Stimulated activated CD4-positive, alpha-beta T cell treated with anti-CD3 and anti-CD28 coated beads, Interleukin-12 subunit alpha, Interleukin-12 subunit beta, amount 100 ng/mL, for 24 hours (primary cell): ENCODE data around the gene ANGEL2.

Source experiments
- DNase-seq, 2 experiments: peaks; one replicate each; pipeline ENCODE4 v3.0.0-alpha.2; 2020; ENCODE audit warnings: low read depth in 2 of 2

Gene ANGEL2

GRCh38 chr1:212951126-212951946 is 64.3 kb downstream of the ANGEL2 start:
- no peak for DNase-seq

- DNase-seq: peak; percentile 40 to 61
Measured at GRCh38 chr1:212950243-212951125, 65.2 kb downstream of the ANGEL2 start, which contains the start of gene VASH2. VASH2 (plus strand) TSS chr1:212950541; CDS start chr1:212951543, 1,002 bp downstream.

- DNase-seq: no peak
Measured at GRCh38 chr1:212949771-212950170, 65.9 kb downstream of the ANGEL2 start.

- no peak for DNase-seq
Measured at GRCh38 chr1:212946872-212947271, 68.8 kb downstream of the ANGEL2 start.

GRCh38 chr1:212945463-212946160 is 70.1 kb downstream of the ANGEL2 start:
- no peak for DNase-seq

GRCh38 chr1:212945056-212945455 is 70.6 kb downstream of the ANGEL2 start:
- no peak for DNase-seq

- DNase-seq: no peak
Measured at GRCh38 chr1:212944229-212944901, 71.3 kb downstream of the ANGEL2 start.

GRCh38 chr1:212943393-212943710 is 72.3 kb downstream of the ANGEL2 start:
- DNase-seq: no peak

GRCh38 chr1:212942679-212943392 is 72.8 kb downstream of the ANGEL2 start:
- no peak for DNase-seq
